Neural crest cell (in vitro differentiated cells): ENCODE results near the gene PDGFB. TPM values are rescaled to one million over a fixed set of nuclear protein-coding genes. Genes with fewer than 3 reads are reported as not detected.
A peak's percentile ranks its signal among the peaks of the same experiment; 100 is the strongest.

Experiments
- DNase-seq: peaks from one replicate; pipeline ENCODE4 v3.0.0; 2021; ENCODE audit warnings: low read depth, mixed read lengths, low spot score
- H3K27ac Mint-ChIP-seq: one replicate; pipeline ENCODE4 v1.8.0; 2021; ENCODE audit warnings: mild to moderate bottlenecking, mixed read lengths; ENCODE audit not compliant: unreplicated experiment
- H3K27me3 Mint-ChIP-seq: 2 replicates; pipeline ENCODE4 v1.8.0; 2021; ENCODE audit warnings: low read depth, mild to moderate bottlenecking, mixed read lengths
- H3K36me3 Mint-ChIP-seq: 2 replicates; pipeline ENCODE4 v1.8.0; 2021; ENCODE audit warnings: low read depth, mild to moderate bottlenecking, mixed read lengths
- H3K4me1 Mint-ChIP-seq: 2 replicates; pipeline ENCODE4 v1.8.0; 2021; ENCODE audit warnings: mixed read lengths
- H3K4me3 Mint-ChIP-seq: one replicate; pipeline ENCODE4 v1.8.0; 2021; ENCODE audit warnings: mild to moderate bottlenecking, mixed read lengths
- H3K9me3 Mint-ChIP-seq: 2 replicates; pipeline ENCODE4 v1.8.0; 2021; ENCODE audit warnings: mixed read lengths
- total RNA-seq: library from RNA; stranded (reverse); gene quantifications from 2 replicates; pipeline ENCODE4 v1.2.1, GENCODE V29; 2021
- TF ChIP-seq, protein P1 (sequence below): fragments of 200-600 bp; sonication (generic); conservative IDR thresholded peaks from 2 replicates; pipeline ENCODE4 v1.5.0; 2021; ENCODE audit warnings: antibody characterized with exemption, mild to moderate bottlenecking

Gene PDGFB
- total RNA-seq, 1 donor from 2014 or later, result 0.16 TPM

DNA sequence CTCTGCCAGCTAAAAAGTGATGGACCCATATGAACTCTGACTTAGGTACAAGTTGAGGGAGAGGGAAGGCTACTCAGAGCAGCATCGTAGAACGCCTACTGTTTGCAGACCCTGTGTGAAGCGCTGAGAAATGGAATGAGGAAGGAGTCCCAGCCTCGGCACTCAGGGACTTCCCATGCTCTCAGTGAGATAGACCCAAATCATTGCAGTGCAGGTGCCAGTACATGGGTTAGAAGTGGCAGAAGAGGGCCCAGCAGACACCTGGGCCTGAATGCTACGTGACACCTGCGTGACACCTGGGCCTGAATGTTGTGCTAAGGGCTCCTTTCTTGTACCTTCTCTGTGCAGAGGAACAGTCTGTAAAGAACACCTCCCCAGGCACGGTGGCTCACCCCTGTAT is 2.6 kb upstream of the PDGFB start:
- TF ChIP-seq, protein P1, sequence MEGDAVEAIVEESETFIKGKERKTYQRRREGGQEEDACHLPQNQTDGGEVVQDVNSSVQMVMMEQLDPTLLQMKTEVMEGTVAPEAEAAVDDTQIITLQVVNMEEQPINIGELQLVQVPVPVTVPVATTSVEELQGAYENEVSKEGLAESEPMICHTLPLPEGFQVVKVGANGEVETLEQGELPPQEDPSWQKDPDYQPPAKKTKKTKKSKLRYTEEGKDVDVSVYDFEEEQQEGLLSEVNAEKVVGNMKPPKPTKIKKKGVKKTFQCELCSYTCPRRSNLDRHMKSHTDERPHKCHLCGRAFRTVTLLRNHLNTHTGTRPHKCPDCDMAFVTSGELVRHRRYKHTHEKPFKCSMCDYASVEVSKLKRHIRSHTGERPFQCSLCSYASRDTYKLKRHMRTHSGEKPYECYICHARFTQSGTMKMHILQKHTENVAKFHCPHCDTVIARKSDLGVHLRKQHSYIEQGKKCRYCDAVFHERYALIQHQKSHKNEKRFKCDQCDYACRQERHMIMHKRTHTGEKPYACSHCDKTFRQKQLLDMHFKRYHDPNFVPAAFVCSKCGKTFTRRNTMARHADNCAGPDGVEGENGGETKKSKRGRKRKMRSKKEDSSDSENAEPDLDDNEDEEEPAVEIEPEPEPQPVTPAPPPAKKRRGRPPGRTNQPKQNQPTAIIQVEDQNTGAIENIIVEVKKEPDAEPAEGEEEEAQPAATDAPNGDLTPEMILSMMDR, result no peak
- Mint-ChIP-seq H3K4me1 (peaks cover 4% of the 10 kb centered on the region), H3K27me3 (peaks cover 51% of the 10 kb centered on the region), H3K27ac (no peak overlapping the region), H3K9me3 (no peaks in the 10 kb centered on the region), H3K4me3 (no peak overlapping the region), H3K36me3 (no peaks in the 10 kb centered on the region)
- DNase-seq, result no peak

DNA sequence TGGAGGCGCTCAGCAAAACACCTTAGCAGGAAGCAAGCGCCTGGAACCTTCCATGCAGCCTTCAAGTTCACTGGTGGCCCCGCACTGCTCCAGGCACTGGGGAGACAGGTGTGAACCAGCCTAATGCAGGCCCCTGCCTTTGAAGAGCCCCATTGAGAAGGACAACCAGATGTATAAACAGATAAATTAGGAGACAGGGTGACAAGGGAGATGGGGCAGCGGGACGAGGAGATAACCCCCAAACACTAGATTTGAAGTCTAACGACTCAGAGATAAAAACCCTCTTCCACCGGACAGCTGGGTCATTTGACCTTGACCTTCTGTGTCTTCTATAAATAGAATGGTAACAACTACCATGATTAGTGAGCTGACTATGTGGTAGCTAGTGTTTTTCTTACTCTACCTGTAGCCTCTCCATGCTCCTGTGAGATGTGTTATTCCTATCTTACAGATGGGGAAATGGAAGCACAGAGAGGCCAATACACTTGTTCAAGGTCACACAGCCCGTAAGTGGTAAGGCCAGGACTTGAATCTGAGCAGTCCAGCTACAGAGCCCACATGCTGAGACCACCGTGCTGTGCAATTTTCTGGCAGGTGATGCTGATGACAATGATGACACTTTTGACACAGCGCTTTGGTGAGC is 2.0 kb upstream of the PDGFB start:
- H3K27ac Mint-ChIP-seq, result no peak overlapping the region
- DNase-seq, result no peak
- H3K9me3 Mint-ChIP-seq, result no peaks in the 10 kb centered on the region
- no peak overlapping the region for H3K4me3 Mint-ChIP-seq
- peaks cover 5% of the 10 kb centered on the region for H3K4me1 Mint-ChIP-seq
- TF ChIP-seq, protein P1, result no peak
- no peaks in the 10 kb centered on the region for H3K36me3 Mint-ChIP-seq
- peaks cover 51% of the 10 kb centered on the region for H3K27me3 Mint-ChIP-seq

DNA sequence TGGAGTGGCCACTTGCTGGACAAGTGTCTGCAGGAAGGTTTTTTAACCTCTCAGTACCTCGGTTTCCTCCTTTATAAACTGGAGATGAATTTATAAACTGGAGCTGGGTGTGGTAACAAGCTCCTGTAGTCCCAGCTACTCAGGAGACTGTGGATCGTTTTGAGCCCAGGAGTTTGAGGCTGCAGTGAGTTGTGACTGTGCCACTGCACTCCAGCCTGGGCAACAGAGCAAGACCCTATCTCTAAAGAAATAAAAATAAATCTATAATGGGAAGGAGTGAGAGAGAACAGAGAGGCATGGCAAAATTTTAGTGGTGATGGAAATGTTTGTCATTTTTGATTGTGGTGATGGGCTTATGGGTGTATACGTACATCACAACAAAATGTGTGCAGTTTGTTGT is 1.4 kb upstream of the PDGFB start:
- Mint-ChIP-seq H3K27me3 (peaks cover 57% of the 10 kb centered on the region), H3K9me3 (no peaks in the 10 kb centered on the region), H3K4me1 (peaks cover 11% of the 10 kb centered on the region), H3K27ac (no peak overlapping the region), H3K4me3 (peak overlapping the region; percentile 68), H3K36me3 (no peaks in the 10 kb centered on the region)
- TF ChIP-seq, protein P1, result no peak
- no peak for DNase-seq

DNA sequence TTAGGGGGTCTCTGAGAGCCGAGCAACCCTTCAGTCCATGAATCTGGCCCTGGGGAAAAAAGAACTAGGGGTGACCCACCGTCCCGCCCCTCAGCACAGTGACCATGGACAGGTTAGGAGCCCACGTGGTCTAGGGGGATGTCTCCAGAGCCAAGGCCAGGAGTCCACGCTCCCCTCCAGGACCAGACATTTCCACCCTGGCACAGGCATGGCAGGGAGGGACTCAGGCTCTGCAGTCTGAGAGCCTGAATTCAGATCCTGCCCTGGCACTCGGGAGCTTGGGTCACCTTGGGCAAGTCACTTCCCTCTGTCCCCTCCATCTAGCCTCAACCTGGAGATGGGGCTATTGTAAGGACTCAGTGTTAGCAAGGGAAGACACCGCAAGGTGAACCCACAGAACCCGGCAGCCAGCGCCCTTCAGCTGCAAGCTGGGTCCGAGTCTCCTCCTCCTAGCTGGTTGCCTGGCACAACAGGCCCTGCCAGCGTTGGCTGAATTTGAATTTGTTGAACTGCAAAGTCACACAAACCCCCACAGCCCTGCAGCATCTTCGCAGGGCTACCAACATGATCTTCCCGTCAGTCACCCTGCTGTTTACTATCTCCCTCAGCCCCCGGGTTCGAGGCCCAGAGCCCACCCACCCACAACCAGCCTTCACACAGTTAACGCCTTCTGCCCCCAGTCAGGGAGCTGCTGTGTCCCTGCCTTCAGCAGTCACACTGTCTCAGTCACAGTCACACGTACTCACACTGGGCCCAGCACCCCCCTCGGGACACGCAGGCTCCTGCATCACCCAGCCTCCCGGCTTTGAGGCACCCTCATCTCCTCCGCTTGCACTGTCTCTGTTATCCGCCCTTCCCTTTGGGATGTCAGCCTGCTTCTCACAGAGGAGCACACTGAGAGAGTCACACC is 603 bp upstream of the PDGFB start:
- Mint-ChIP-seq H3K36me3 (no peaks in the 10 kb centered on the region), H3K4me1 (peaks cover 19% of the 10 kb centered on the region), H3K4me3 (peak overlapping the region; percentile 68), H3K27me3 (peaks cover 65% of the 10 kb centered on the region), H3K27ac (no peak overlapping the region), H3K9me3 (no peaks in the 10 kb centered on the region)
- DNase-seq, result no peak
- TF ChIP-seq, protein P1, result no peak

DNA sequence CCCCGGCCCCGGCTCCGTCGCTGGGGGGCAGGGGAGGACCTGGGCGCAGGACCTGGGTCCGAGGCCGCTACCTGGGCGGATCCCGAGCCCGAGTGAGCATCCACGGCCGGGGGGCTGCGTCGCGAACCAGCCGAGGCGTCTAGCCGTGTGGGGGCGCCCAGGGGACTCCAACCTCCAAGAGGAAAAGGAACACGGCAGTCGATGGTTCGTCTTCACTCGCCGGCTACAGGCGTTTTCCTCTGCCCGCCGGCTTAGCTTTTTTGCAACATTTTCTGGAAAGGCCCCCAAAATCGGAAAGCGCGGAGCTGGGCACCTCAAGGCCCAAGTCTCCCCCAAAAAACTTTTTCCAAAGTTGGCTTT is 666 bp downstream of the PDGFB start:
- H3K4me3 Mint-ChIP-seq, result peak overlapping the region; percentile 76
- H3K4me1 Mint-ChIP-seq, result peaks cover 22% of the 10 kb centered on the region
- H3K9me3 Mint-ChIP-seq, result no peaks in the 10 kb centered on the region
- no peak overlapping the region for H3K27ac Mint-ChIP-seq
- no peaks in the 10 kb centered on the region for H3K36me3 Mint-ChIP-seq
- no peak for DNase-seq
- TF ChIP-seq, protein P1, result no peak
- peaks cover 72% of the 10 kb centered on the region for H3K27me3 Mint-ChIP-seq
